NCI-H2196 (cell line): ENCODE data around the gene ADAMTSL1.

Source experiments
- DNase-seq: peaks from one replicate; lab custom pipeline; 2025; ENCODE audit not compliant: unreplicated experiment; lab: John Stamatoyannopoulos, UW

ADAMTSL1 gene

DNA sequence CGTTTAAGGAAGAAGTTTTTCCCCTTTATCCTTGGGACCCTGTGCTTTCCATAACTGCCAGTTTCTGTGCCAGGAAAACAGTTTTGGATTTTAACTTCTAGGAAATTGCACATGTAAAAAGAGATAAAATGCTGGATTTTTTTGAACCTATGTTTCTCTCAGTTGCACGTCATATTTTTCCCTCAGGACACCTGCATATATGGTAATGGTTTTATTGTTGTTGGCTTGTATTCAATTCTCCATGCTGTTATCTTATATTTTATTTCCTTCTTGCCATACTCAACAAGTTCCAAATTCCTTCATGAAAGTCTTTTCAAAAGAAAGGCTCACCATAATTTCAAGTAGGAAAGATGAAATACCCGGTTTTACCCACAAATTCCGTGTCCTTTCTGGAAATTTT lies 7.9 kb upstream of the ADAMTSL1 start:
- DNase-seq: no peak

DNA sequence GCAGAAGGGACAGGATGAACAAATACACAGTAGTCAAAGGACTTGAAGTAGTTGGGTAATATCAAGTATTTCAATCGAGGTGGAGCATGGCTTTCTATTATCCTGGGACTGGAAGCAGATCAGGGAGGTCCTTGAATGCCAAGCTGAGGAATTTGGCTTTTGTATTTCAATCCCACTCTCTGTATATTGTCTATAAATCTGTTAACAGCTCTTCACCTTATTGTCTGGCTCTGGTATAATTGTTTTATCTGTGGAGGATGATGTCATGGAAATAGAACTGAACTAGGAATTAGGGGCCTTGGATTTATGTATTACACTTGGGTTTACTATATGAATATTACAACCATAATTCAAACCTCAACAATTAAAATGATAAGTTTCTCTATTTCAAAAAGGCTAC lies 6.3 kb upstream of the ADAMTSL1 start:
- no peak for DNase-seq

DNA sequence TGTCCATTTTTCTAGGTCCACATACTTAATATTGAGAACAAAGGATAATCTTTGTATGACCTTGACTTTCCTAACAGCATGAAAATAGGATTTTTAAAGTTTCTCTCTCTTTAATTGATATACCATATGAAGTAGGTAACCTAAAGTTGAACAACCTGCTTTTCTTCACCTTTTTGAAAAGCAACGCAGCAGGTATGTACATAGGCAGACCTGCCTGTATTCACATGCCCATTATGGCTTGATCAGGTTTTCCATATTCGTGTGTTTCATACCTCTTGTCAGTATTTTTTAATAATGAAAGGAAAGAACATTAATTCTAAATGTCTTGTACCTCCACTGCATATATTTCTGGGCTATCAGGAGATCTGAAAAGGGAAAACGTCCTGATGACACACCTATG lies 1.5 kb upstream of the ADAMTSL1 start:
- DNase-seq: no peak

DNA sequence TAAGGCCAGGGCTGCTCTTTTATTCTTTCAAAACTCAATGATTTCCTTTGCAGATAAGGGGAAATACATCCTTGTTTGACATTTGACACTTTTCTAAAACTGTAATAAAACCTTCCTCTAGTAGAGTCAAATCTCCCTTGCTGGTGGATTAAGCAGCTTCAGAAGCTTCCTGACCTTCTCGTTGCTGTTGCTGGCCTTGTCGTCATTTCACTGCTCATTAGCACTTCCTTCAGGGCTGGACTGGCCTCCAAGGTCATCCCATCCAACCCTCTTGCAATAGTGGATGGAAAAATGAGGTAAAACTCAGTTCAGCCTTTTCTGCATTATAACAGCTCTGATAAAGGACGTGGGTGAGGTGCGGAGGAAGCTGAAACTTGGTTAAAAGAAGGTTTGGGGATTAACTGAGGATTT lies 1.1 kb upstream of the ADAMTSL1 start:
- no peak for DNase-seq

DNA sequence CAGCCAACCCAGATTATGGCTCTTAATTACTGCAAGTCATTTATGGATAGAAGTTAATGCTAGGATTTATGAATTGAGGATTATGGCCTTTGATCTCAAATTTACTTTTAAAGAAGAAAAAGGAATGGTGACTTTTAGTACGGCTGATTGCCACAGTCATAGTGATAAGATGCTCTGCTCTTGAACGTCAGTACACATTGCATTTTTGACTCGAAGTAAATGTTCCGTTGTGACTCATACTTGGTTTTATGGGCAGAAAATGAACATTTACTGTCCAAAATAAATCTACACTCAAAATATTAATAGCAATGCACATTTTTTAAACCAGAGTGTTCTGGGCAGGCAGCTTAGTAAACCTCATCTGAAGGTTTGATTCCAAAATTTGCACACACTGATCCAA lies 830 bp downstream of the ADAMTSL1 start:
- DNase-seq: no peak

DNA sequence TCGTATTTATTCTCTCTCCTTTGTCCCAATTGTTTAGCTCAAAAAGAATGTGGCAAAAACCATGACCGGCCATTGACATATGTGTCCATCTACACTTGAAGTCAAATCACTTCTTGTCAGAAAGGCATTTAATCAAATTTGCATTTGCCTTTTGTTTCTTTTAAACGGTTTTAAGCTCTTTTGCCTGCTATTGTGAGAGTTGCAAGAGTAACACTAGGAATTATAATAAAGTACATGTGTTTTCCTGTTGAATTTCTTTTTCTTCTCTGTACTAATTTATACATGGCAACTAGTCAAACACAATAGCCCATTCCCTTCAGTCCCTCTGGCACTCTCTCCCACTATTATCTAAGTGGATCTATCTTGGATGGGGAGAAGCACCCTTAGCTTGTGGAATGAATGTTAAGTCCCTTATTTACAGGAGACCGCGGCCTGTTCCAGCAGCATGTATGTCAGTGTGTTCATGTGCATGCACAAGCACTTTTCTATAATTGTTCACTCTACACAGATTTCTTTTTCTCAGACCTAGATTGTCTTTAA lies 3.2 kb downstream of the ADAMTSL1 start:
- DNase-seq: no peak

DNA sequence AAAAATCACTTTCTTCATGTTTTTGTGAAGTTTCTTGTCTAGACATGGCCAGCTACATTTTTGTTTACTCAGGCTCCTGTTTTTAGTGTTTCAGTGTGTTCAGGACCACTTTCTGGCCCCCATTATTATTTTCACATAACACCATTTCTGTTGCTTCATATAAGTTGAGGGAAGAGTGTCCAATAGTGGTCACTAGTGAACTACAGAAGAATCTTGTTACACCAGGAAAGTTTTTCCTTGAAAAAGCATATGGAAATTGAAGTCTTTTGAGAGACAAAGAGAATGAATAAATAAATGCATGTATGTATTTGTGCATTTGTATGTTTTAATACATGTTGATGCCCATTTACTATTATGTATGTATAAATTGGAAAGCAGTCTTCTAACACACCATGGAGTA lies 3.8 kb downstream of the ADAMTSL1 start:
- no peak for DNase-seq

DNA sequence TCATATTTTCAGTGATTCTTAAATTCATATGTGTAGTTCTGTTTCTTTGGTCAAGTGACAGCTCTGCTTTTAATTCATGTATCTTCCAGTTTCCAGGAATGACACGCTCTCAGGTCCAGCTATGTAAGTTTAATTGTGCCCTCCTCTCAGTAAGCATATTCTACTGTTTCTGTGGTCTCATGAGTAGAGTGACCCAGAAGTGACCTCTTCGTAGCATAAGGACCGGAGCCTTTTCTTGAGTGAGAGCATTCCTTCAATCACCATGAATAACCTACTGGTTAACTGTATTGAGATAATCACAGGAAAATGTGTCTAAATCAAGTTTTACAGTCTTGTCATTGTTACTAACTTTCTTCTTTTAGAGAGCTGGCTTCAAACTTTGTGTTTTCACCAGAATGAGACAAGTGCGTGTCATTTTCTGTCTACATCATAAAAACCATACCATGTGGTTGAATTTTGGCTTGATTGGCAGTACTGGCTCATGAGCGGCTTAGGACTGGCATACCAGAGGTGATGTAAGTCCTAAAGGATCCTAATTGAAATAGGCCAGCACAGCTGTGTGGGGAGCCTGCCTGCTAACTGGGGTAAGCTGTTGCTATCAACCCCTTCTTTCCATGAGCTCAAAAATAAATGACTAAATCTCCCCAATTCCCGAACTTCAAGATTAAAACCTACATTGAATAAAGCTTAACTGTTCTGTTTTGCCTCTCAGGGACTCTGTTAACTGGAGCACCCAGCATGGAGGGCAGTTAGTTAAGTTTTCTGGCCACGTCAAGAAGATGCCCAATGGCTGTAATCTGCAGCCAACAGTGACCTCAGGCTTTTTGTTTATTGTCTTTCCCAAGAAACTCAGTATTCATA lies 4.8 kb downstream of the ADAMTSL1 start:
- DNase-seq: no peak

DNA sequence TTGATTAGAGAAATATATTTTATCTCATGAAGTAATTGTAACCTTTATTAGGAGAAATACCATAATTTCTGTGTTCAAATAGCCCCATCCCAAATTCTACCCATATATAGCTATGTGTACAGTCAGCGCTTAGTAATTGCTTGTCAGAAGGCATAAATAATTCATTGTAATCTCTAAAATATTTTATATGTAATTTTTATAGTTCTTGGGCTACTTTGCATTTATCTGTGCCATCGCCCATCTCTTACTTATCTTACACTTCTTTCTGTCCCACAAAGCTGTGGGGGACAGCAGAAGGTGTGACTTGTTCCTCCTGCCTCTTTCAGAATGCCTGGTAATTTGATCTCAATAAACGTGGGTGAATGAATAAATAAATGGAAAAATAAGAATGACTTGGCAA lies 5.5 kb downstream of the ADAMTSL1 start:
- DNase-seq: no peak

DNA sequence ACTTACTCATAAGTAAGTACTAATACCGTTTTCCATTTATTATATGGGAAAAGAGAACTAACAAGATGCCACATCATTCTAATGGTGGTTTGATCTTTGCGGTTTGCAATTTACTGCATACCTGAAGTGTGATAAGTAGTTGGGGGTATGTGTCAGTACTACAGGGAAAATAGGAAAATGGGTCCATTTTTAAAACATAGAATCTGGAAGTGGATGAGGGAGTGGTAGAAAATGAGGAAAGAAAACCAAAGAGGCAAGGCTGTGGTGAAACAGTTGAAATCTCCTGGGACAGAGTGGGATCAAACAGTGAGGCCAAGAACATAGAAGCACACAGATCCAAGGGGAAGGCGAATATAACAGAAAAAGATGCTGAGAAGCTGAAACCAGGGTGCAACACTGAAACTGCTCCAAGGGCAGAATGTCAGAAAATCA lies 6.7 kb downstream of the ADAMTSL1 start:
- no peak for DNase-seq

DNA sequence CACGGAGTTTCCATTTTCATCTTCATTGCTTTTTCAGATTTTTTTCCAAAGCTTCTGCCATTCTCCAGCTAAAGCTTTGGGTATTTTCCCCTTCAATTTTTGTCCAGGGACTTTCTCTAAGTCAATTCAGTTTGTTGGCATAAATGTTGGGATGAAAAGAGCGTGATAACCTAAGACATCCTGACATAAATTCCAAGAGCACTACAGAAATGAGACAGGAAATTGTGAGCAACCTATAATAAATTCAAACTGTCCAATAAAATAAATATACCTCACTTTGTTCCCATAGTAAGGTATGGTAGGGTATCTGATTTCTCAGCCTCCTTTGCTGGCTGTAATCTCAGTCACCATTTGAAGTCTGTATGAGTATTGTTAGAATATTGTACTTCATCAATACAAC lies 8.4 kb downstream of the ADAMTSL1 start:
- no peak for DNase-seq

DNA sequence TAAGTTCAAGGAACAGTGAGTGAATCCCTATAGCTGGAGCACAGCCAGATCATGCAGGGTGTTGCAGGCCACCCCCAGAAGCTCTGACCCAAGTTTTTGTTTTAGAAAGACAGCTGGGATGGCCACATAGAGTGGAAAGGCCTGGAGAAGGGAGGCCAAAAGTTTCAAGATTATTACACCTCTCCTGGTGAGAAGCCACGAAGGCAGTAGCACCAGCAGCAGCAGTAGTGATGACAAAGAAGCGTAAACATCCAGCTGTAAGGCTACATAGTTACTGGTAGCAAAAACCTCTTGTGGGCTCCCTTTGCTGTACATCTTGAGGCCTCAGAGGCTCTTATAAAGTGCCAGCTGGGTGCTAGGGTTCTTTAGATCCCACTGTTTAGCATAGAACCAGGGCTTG lies 11.8 kb downstream of the ADAMTSL1 start:
- DNase-seq: no peak

DNA sequence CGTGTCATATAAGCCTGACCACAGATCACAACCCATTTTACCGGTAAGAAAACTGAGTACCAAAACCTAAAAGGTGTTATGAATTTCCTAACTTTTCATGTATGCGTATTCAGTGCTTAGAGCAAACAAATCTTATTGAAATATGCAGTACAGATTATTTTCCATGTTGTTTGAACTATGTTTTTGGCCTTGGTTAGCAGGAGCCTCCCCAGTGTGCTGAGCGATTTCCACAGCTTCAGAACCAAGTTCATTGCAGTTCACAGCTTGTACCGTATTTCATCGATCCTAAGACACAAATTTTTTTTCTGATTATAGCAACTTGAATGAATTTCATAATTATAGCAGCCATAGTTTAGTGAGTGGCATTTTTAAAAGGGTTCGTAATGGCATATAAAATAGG lies 13.7 kb downstream of the ADAMTSL1 start:
- DNase-seq: no peak

DNA sequence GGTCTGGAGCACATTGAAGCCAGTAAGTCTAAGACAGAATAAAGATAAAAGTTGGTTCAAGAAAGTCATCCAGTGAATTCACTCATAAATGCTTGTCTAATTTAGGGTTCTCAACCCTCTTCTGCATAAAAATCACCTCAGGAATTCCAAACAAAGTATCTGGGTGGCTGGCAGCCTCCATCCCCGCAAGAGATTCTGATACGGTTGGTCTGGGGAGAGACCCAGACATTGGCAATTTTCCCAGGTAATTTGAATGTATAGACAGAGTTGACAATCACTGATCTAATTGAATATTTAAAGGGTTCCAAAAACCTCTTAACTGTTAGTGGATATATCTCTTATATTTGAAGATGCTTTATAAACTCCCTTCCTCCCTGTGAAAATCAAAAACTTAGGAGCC lies 14.9 kb downstream of the ADAMTSL1 start:
- no peak for DNase-seq

DNA sequence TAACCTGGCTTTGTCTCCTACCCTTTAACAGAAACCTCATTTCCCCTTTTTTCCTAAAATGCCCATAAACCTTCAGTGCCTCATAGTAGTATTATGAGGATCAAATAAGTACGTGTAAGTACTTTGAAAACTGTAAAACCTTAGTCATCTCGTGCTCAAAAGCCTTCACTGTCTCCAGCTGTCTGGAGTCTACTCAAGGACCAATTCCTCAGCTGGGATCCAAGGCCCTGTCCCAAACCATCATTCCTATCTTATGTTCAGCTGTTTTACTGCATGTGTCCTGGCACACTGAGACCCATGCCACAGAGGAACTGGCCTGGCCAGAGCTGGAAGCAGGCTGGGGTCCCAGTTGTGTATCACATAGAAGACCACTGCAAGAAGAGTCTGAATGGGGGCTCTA lies 15.9 kb downstream of the ADAMTSL1 start:
- no peak for DNase-seq

DNA sequence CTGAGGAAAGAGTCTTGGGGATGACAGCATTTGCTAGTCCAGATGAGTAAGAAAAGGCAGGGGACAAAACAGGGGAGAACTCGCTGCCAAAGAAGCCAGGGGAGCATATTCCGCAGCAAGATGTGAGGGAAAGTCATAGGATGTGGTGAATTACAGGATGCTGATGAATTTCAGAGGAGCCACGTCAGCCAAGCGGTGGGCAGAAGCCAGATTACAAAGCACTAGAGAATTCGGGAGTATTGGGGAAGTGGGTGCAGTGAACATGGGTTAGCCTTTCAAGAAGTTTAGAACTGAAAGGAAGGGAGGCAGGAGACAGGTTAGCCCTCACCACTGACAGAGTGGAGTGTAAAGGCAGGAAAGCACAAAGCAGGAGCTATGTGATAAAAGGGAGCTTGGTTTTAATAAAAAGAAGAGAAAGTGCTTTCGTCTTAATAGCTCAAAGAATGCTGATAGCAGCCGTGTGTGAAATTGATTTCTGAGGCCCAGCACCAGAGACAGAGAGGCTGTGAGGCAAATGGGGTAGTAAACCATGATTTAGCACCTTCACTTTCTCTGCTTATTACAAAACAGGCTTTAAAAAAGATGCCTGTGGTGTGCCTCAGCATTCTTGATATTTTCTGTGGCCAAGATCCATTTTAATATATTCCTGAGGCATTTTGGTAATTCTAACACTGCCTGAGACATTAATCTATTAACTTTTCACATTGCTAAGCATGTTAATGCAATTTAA lies 16.9 kb downstream of the ADAMTSL1 start:
- DNase-seq: no peak

DNA sequence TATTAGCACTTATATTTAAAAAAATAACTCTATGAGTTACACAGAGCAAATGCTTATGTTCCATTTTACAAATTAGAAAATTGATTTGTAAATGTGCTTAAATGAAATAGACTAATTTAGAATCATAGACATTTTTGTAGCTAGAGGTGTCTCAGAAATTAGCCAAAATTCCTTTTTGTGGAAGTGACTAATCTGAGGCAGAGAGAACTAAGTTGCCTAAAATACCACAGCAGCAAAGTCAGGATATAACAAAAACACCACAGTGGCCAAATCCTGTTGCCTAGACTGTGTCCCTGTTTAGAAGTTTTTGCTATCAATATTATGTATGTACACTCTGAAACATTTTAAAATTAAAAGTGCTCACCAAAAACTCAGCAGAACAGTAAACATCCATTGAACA lies 18.7 kb downstream of the ADAMTSL1 start:
- no peak for DNase-seq

DNA sequence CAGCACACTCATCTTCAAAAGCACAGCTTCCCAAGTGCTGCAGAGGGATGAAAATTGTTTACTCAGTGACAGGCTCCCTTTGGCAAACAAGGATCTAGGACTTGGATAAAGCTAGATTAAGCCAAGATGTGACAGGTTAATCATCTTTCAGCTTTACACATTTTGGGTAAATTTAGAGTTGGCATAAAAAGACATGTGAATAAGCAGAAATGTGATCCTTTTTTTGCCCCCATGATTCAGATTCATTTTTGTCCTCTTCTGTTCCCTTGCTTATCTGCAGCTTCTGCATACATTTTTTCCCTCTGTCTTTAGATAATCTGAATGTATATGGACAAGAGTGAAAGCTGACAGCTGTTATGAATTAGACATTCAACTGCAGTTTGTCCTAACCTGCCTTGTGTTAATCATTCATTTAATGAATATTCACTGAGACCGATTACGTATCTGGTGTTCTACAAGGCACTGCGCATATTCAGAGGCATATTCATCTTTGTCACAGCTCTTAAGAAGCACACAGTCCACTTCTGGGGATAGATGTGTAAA lies 19.6 kb downstream of the ADAMTSL1 start:
- DNase-seq: no peak

DNA sequence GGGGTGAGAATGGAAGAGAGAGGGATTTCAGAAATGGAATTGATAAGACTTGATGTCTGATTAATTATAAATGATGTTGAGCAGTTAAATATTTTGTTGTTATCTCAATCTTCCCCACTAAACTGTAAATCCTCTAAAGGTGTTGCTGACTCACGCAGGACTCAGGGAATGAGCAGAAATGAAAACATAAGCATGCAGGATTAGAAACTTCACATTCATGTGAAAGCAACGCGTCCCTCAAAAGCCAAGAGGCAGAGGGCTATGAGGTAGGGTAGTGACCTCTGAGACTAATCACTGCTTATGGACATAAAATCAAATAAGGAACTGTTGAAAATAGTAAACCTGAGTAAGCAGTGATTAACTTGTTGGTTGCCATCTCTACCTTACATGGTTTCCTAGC lies 21.1 kb downstream of the ADAMTSL1 start:
- no peak for DNase-seq

DNA sequence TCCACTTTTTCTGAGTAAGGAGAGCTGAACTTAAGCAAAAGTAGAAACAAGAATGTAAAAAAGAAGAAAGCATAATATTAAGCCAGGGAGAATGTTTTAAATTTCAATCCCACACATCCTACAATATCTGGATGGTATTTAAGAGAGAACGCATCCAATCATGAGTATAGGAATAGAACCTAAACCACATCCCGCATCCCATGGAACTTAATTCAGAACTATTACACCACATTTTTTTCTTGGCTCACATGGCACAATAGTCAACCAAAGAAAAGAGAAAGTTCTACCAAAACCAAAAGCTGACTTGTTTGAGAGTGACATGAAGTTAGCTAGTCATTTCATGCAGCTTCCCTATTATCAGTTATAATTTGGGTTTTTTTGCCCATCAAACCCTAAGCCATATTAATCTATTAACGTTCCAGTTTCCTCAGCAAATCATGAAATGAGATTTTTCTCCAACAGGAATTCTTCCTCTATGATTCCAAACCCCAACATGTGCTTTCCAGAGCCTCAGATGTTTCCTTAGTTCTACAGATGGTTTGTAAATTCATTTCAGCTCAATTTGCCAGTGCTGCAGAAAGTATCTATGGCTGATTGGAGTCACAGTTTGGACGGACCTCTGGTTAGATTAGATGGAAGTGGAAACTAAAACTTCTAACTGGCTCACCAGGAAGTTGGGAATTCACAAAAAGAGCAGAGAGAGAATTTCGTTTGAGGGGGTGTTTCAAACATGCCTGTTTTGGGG lies 22.5 kb downstream of the ADAMTSL1 start:
- DNase-seq: no peak

DNA sequence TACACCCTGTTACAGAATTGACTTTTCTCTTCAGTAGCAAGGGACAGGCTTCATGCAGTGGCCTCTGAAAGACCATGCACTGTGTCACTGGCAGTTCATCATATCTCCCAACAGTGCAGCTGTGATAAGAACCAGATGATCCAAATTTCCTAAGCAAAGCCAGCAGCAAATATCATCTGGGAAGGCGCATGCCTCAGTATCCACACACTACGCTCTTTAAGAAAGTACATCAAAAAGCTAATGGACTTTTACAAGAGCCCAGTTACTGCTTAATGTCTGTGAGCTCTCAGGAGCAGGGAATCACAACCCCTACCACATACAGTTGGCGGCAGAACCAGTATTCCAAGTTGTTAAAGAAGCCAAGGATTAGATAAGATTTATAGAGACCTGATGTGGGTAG lies 25.1 kb downstream of the ADAMTSL1 start:
- DNase-seq: no peak
